Measurements from ENCODE around the gene UTP4. TPM values are rescaled to one million over a fixed set of nuclear protein-coding genes. Genes with fewer than 3 reads are reported as not detected.

Gene UTP4
- total RNA-seq, 1 experiment from 2014 or later, result 26.9 TPM

DNA sequence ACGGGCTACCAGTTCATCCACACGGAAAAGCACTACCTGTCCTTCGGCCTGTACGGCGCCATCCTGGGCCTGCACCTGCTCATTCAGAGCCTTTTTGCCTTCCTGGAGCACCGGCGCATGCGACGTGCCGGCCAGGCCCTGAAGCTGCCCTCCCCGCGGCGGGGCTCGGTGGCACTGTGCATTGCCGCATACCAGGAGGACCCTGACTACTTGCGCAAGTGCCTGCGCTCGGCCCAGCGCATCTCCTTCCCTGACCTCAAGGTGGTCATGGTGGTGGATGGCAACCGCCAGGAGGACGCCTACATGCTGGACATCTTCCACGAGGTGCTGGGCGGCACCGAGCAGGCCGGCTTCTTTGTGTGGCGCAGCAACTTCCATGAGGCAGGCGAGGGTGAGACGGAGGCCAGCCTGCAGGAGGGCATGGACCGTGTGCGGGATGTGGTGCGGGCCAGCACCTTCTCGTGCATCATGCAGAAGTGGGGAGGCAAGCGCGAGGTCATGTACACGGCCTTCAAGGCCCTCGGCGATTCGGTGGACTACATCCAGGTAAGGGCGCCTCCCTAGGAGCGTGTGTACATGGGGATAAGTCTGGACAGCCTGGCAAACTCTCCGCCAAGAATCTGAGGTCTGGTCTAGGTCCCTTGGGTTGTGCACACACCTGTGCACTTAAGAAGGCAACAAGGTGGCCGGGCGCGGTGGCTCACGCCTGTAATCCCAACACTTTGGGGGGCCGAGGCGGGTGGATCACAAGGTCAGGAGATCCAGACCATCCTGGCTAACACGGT lies 22.8 kb upstream of the UTP4 start:
- TF ChIP-seq, protein P1, sequence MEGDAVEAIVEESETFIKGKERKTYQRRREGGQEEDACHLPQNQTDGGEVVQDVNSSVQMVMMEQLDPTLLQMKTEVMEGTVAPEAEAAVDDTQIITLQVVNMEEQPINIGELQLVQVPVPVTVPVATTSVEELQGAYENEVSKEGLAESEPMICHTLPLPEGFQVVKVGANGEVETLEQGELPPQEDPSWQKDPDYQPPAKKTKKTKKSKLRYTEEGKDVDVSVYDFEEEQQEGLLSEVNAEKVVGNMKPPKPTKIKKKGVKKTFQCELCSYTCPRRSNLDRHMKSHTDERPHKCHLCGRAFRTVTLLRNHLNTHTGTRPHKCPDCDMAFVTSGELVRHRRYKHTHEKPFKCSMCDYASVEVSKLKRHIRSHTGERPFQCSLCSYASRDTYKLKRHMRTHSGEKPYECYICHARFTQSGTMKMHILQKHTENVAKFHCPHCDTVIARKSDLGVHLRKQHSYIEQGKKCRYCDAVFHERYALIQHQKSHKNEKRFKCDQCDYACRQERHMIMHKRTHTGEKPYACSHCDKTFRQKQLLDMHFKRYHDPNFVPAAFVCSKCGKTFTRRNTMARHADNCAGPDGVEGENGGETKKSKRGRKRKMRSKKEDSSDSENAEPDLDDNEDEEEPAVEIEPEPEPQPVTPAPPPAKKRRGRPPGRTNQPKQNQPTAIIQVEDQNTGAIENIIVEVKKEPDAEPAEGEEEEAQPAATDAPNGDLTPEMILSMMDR (conservative IDR thresholded peaks at IDR 0.05; ENCODE audit: low read depth, low read length), result no peak
- TF ChIP-seq EZH2phosphoT487 (IDR thresholded peaks at IDR 0.05; ENCODE audit: borderline replicate concordance, low read length) (no peak), EZH2 (IDR thresholded peaks at IDR 0.05; ENCODE audit: low read length, unreplicated experiment) (no peak)
- Histone ChIP-seq H4K20me1 (ENCODE audit: low read length) (peaks cover 45% of the 10 kb centered on the region), H3K27ac (ENCODE audit: low read length) (no peak overlapping the region), H3K9ac (ENCODE audit: low read length) (no peak overlapping the region), H3F3A (ENCODE audit: low read length, unreplicated experiment) (peaks cover 6% of the 10 kb centered on the region), H3K4me3 (ENCODE audit: low read length) (peak overlapping the region; percentile 98), H2AFZ (ENCODE audit: low read length) (no peak overlapping the region), H3K9me3 (ENCODE audit: low read length) (no peaks in the 10 kb centered on the region), H3K36me3 (ENCODE audit: low read depth, low read length) (peaks cover 56% of the 10 kb centered on the region), H3K9me2 (replicated peaks; ENCODE audit: low read length) (no peaks in the 10 kb centered on the region), H3K4me2 (ENCODE audit: low read length) (peak overlapping the region; percentile 97), H3K79me2 (ENCODE audit: low read length) (peaks cover 63% of the 10 kb centered on the region), H3K27me3 (ENCODE audit: low read length) (no peaks in the 10 kb centered on the region), H3K4me1 (ENCODE audit: insufficient read depth, low read length) (peaks cover 42% of the 10 kb centered on the region)
- no peak for ATAC-seq
- ChIA-PET POLR2A (ENCODE audit: unreplicated experiment) (no interaction called here), CTCF (no interaction called here)
- no peak for DNase-seq
- intact Hi-C loops (cut with micrococcal nuclease), result no loop called here
- no TSS peak for BruUV-seq (replicated peaks)

DNA sequence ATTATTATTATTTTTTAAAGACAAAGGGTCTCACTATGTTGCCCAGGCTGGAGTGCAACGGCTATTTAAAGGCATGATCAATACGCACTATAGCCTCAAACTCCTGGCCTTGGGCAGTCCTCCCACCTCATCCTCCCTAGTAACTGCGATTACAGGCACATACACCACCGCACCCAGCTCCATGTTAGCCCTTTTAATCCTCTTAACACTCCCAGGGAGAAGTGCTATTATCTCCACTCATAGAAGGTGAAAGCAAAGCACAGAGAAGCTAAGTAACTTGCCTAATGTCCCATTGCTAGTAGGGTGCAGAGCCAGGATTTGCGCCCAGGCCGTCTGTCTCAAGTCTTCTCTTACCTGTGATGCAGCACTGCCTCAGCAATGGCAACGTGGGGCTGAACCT lies 22.0 kb upstream of the UTP4 start:
- no peak for ATAC-seq
- Histone ChIP-seq H3K36me3 (ENCODE audit: low read depth, low read length) (peaks cover 60% of the 10 kb centered on the region), H3K9me2 (replicated peaks; ENCODE audit: low read length) (no peaks in the 10 kb centered on the region), H3K27me3 (ENCODE audit: low read length) (no peaks in the 10 kb centered on the region), H3K4me2 (ENCODE audit: low read length) (peak overlapping the region; percentile 46), H3K79me2 (ENCODE audit: low read length) (peaks cover 58% of the 10 kb centered on the region), H3K9me3 (ENCODE audit: low read length) (no peaks in the 10 kb centered on the region), H2AFZ (ENCODE audit: low read length) (no peak overlapping the region), H3K27ac (ENCODE audit: low read length) (no peak overlapping the region), H3K4me3 (ENCODE audit: low read length) (peak overlapping the region; percentile 30; the same call in 1 of the 2 replicates), H3K9ac (ENCODE audit: low read length) (no peak overlapping the region), H3K4me1 (ENCODE audit: insufficient read depth, low read length) (peaks cover 39% of the 10 kb centered on the region), H3F3A (ENCODE audit: low read length, unreplicated experiment) (peaks cover 6% of the 10 kb centered on the region), H4K20me1 (ENCODE audit: low read length) (peaks cover 45% of the 10 kb centered on the region)
- POLR2A ChIA-PET (ENCODE audit: unreplicated experiment), result interaction anchor here (0.6 kb wide), 1 partner anchor 158 kb away, joined by 3 read pairs; no protein-coding TSS in a partner anchor
- DNase-seq, result no peak
- intact Hi-C loops (cut with micrococcal nuclease), result no loop called here
- TF ChIP-seq, protein P1 (conservative IDR thresholded peaks at IDR 0.05; ENCODE audit: low read depth, low read length), result no peak
- TF ChIP-seq EZH2phosphoT487 (IDR thresholded peaks at IDR 0.05; ENCODE audit: borderline replicate concordance, low read length) (no peak), EZH2 (IDR thresholded peaks at IDR 0.05; ENCODE audit: low read length, unreplicated experiment) (no peak)
- CTCF ChIA-PET, result no interaction called here
- BruUV-seq (replicated peaks), result no TSS peak

Data from PC-3 (cell line).